B cell (primary cell): ENCODE measurements around the gene SLC24A1. TPM values are rescaled to one million over a fixed set of nuclear protein-coding genes. Genes with fewer than 3 reads are reported as not detected.

ENCODE experiments used
- ATAC-seq: fragments of 200-7000 bp; cut with Tn5 transposase; one replicate; pipeline ENCODE4 v1.10.0; 2021; ENCODE audit warnings: low read depth, mild to moderate bottlenecking, moderate number of reproducible peaks, moderate library complexity
- CTCF ChIA-PET: fragments of 350-600 bp; sonication (Branson Sonifier 250); formaldehyde crosslinking; loops from one replicate; lab custom pipeline; 2021; ENCODE audit warnings: antibody characterized with exemption, inconsistent platforms; lab: Charles Lee
- POLR2A ChIA-PET: fragments of 350-600 bp; sonication (Branson Sonifier 250); formaldehyde crosslinking; loops from one replicate; lab custom pipeline; 2021; ENCODE audit warnings: antibody characterized with exemption; lab: Charles Lee
- DNase-seq: peaks from one replicate; pipeline ENCODE4 v3.0.0; 2013
- H2AFZ ChIP-seq: 2 replicates; pipeline ENCODE4 v1.6.1; 2012; ENCODE audit warnings: mild to moderate bottlenecking, low read depth, low read length; ENCODE audit not compliant: insufficient read depth, poor library complexity, severe bottlenecking
- H3K27ac ChIP-seq, 2 donors: 1 replicate in 1 of 2; 2 replicates in 1 of 2; pipeline ENCODE4 v1.5.1; 2012 to 2013; ENCODE audit warnings: low read length in 2 of 2, mild to moderate bottlenecking in 2 of 2, moderate library complexity in 1 of 2
- H3K27me3 ChIP-seq, 4 experiments: fragments of 200-600 bp in 1 of 4; sonication (generic) in 1 of 4; replicated peaks in 1 of 4; 1 replicate in 2 of 4; 2 replicates in 2 of 4; pipeline versions ENCODE4 v1.6.1 to v1.7.0; 2013 to 2016; ENCODE audit warnings: low read length in 3 of 4, mild to moderate bottlenecking in 2 of 4, mixed read lengths in 1 of 4, moderate library complexity in 1 of 4; ENCODE audit not compliant: insufficient read depth in 4 of 4, control insufficient read depth in 3 of 4; ENCODE audit errors: control extremely low read depth in 1 of 4
- H3K36me3 ChIP-seq, 2 experiments: replicated peaks in 1 of 2; 1 replicate in 1 of 2; 2 replicates in 1 of 2; pipeline versions ENCODE4 v1.6.1 to v1.7.1; 2013; ENCODE audit warnings: low read length in 1 of 2; ENCODE audit not compliant: insufficient read depth in 2 of 2, control insufficient read depth in 1 of 2; ENCODE audit errors: control extremely low read depth in 1 of 2, extremely low read depth in 1 of 2
- H3K4me1 ChIP-seq, 2 donors: fragments of 200-600 bp in 1 of 2; sonication (generic) in 1 of 2; 1 replicate in 1 of 2; 2 replicates in 1 of 2; pipeline versions ENCODE4 v1.5.1 to v1.6.1; 2013 to 2017; ENCODE audit warnings: low read length in 2 of 2; ENCODE audit not compliant: control insufficient read depth in 2 of 2, insufficient read depth in 2 of 2
- H3K4me2 ChIP-seq: replicated peaks from 2 replicates; pipeline ENCODE3; 2012; ENCODE audit warnings: mild to moderate bottlenecking, low read depth, low read length; ENCODE audit not compliant: poor library complexity, severe bottlenecking
- H3K4me3 ChIP-seq, 5 experiments: fragments of 200-600 bp in 1 of 5; sonication (generic) in 1 of 5; 1 replicate in 3 of 5; 2 replicates in 2 of 5; pipeline versions ENCODE4 v1.5.1 to v1.7.0; 2011 to 2016; ENCODE audit warnings: low read length in 4 of 5, mild to moderate bottlenecking in 4 of 5, low read depth in 2 of 5, control low read depth in 1 of 5, moderate library complexity in 1 of 5; ENCODE audit not compliant: insufficient read depth in 1 of 5; ENCODE audit errors: control extremely low read depth in 1 of 5, extremely low read depth in 1 of 5
- H3K79me2 ChIP-seq: fragments of 200-600 bp; sonication (generic); one replicate; pipeline ENCODE4 v1.6.0; 2016; ENCODE audit warnings: low read length; ENCODE audit not compliant: control insufficient read depth, insufficient read depth
- H3K9ac ChIP-seq: fragments of 200-600 bp; sonication (generic); 2 replicates; pipeline ENCODE4 v1.6.1; 2017; ENCODE audit warnings: mild to moderate bottlenecking, low read length, moderate library complexity
- H3K9me3 ChIP-seq, 3 donors: one replicate each; pipeline versions ENCODE4 v1.6.1 to v1.7.1; 2013; ENCODE audit warnings: low read length in 2 of 3; ENCODE audit not compliant: control insufficient read depth in 2 of 3, insufficient read depth in 1 of 3; ENCODE audit errors: control extremely low read depth in 1 of 3
- H4K20me1 ChIP-seq: 2 replicates; pipeline ENCODE4 v1.6.0; 2012; ENCODE audit warnings: mild to moderate bottlenecking, low read length; ENCODE audit not compliant: insufficient read depth, control insufficient read depth, poor library complexity, severe bottlenecking
- H3K27ac Mint-ChIP-seq: one replicate; pipeline ENCODE4 v1.8.0; 2021; ENCODE audit warnings: mixed read lengths
- H3K27me3 Mint-ChIP-seq: one replicate; pipeline ENCODE4 v1.8.0; 2021; ENCODE audit warnings: mixed read lengths
- H3K4me1 Mint-ChIP-seq: one replicate; pipeline ENCODE4 v1.8.0; 2021; ENCODE audit warnings: mixed read lengths
- H3K4me3 Mint-ChIP-seq: one replicate; pipeline ENCODE4 v1.8.0; 2021; ENCODE audit warnings: mixed read lengths
- H3K9me3 Mint-ChIP-seq: one replicate; pipeline ENCODE4 v1.8.0; 2022; ENCODE audit warnings: mixed read lengths; ENCODE audit not compliant: insufficient read depth
- EZH2 ChIP-seq: IDR thresholded peaks from 2 replicates; pipeline ENCODE4 v1.6.1; 2012; ENCODE audit warnings: borderline replicate concordance, low read depth, mild to moderate bottlenecking, moderate library complexity, low read length; ENCODE audit not compliant: insufficient read depth, poor library complexity, severe bottlenecking
- WGBS: methylation state at CpG from one replicate; pipeline ENCODE4 v1.1.5; 2013; ENCODE audit warnings: missing lambda C conversion rate; ENCODE audit not compliant: insufficient coverage; 5-methylcytosine and 5-hydroxymethylcytosine counted together
- intact Hi-C: fragments of 100-400 bp; cut with micrococcal nuclease; formaldehyde crosslinking; loops from one replicate; pipeline ENCODE4 v1.10.0; 2022
- polyA plus RNA-seq: library from polyadenylated mRNA; depleted of rRNA; stranded (reverse); fragments of >200 nt; gene quantifications from 2 replicates; pipeline ENCODE4 v1.2.3, GENCODE V29; 2012
- total RNA-seq, 2 donors: library from RNA; stranded (reverse); fragments of 120-200 nt in 1 of 2; gene quantifications; 1 replicate in 1 of 2; 2 replicates in 1 of 2; pipeline versions ENCODE4 v1.2.3 to v1.2.4, GENCODE V29; 2013 to 2022
- TF ChIP-seq, protein P1 (sequence below): fragments of 200-600 bp; IDR thresholded peaks from one replicate; pipeline ENCODE4 v1.8.0; 2022; ENCODE audit warnings: antibody characterized with exemption, mild to moderate bottlenecking

The SLC24A1 gene
- total and polyA plus RNA-seq, 2 donors (not counting 1 experiment from before 2014, with no cell fraction given) = 1.7 to 6.7 TPM

DNA sequence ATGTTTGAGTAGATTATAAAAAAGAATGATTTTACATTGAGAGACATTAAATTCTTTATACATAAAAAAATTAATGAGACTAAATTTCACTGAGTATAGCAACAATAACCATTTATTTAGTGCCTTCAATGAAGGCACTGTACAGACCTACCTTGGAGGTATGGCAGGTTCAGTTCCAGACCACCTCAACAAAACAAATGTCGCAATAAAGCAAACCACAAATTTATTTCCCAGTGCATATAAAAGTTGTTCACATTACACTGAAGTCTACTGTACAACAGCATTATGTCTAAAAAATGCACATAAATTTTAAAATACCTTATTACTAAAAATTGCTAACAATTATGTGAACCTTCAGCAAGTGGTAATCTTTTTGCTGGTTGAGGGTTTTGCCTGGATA is 58.8 kb downstream of the SLC24A1 start:
- ATAC-seq = no peak
- no peak overlapping the region for H3K27ac Mint-ChIP-seq

DNA sequence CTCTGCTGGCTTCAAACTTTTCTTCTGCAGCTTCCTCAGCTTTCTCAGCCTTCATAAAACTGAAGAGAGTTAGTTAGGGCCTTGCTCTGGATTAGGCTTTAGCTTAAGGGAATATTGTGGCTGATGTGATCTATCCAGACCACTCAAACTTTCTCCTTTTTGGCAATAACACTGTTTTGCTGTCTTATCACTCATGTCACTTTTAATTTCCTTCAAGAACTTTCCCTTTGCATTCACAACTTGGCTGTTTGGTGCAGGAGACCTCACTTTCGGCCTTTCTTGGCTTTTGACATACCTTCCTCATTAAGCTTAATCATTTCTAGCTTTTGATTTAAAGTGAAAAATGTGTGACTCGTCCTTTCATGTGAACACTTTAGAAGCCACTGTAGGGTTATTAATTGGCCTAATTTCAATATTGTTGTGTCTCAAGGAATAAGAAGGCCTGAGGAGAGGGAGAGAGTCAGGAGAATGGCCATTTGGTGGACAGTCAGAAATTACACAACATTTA is 60.7 kb downstream of the SLC24A1 start:
- Histone ChIP-seq H2AFZ (no peak overlapping the region), H3K4me2 (no peak overlapping the region), H4K20me1 (no peaks in the 10 kb centered on the region), H3K9me3 (peaks cover 0 to 1% (median 0%) of the 10 kb centered on the region in 3 donors), H3K4me1 (no peaks in the 10 kb centered on the region), H3K27ac (no peak overlapping the region), H3K27me3 (no peaks in the 10 kb centered on the region), H3K79me2 (no peaks in the 10 kb centered on the region), H3K4me3 (no peak overlapping the region), H3K36me3 (peaks cover 0 to 1% of the 10 kb centered on the region in 2 experiments), H3K9ac (no peak overlapping the region)
- no CpG with 5 or more reads among the region's 2 CpGs for WGBS
- Mint-ChIP-seq H3K4me1 (no peaks in the 10 kb centered on the region), H3K9me3 (peaks cover 2% of the 10 kb centered on the region), H3K4me3 (no peak overlapping the region), H3K27ac (peak overlapping the region; percentile 1), H3K27me3 (no peaks in the 10 kb centered on the region)
- intact Hi-C loops = no loop called here
- CTCF ChIA-PET = interaction anchor here (1.8 kb wide), 1 partner anchor 181 kb away, joined by 4 read pairs; no protein-coding TSS in a partner anchor
- POLR2A ChIA-PET = no interaction called here
- ATAC-seq = no peak
- TF ChIP-seq, protein P1, sequence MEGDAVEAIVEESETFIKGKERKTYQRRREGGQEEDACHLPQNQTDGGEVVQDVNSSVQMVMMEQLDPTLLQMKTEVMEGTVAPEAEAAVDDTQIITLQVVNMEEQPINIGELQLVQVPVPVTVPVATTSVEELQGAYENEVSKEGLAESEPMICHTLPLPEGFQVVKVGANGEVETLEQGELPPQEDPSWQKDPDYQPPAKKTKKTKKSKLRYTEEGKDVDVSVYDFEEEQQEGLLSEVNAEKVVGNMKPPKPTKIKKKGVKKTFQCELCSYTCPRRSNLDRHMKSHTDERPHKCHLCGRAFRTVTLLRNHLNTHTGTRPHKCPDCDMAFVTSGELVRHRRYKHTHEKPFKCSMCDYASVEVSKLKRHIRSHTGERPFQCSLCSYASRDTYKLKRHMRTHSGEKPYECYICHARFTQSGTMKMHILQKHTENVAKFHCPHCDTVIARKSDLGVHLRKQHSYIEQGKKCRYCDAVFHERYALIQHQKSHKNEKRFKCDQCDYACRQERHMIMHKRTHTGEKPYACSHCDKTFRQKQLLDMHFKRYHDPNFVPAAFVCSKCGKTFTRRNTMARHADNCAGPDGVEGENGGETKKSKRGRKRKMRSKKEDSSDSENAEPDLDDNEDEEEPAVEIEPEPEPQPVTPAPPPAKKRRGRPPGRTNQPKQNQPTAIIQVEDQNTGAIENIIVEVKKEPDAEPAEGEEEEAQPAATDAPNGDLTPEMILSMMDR = no peak
- TF ChIP-seq EZH2 = no peak
- no peak for DNase-seq

More for the DNA sequence above, 58.8 kb downstream of the SLC24A1 start:
- H3K4me1 Mint-ChIP-seq = no peaks in the 10 kb centered on the region
- Histone ChIP-seq H3K9ac (no peak overlapping the region), H3K79me2 (no peaks in the 10 kb centered on the region), H3K9me3 (no peaks in the 10 kb centered on the region), H3K4me1 (no peaks in the 10 kb centered on the region), H3K27ac (no peak overlapping the region), H3K36me3 (peaks cover 2 to 7% of the 10 kb centered on the region in 2 experiments), H2AFZ (no peak overlapping the region), H3K4me2 (no peak overlapping the region), H3K4me3 (no peak overlapping the region), H3K27me3 (no peaks in the 10 kb centered on the region), H4K20me1 (no peaks in the 10 kb centered on the region)
- no peak for TF ChIP-seq EZH2
- TF ChIP-seq, protein P1 = no peak
- H3K9me3 Mint-ChIP-seq = peaks cover 2% of the 10 kb centered on the region
- ChIA-PET CTCF (no interaction called here), POLR2A (no interaction called here)
- no peaks in the 10 kb centered on the region for H3K27me3 Mint-ChIP-seq
- no peak for DNase-seq
- intact Hi-C loops = no loop called here
- WGBS = no CpG with 5 or more reads among the region's 1 CpG
- no peak overlapping the region for H3K4me3 Mint-ChIP-seq
